T-cell (primary cell): ENCODE measurements around the gene RNU1-4. TPM values are rescaled to one million over a fixed set of nuclear protein-coding genes. Genes with fewer than 3 reads are reported as not detected.
A peak's percentile ranks its signal among the peaks of the same experiment; 100 is the strongest.
"Not testable (repeated sequence)": the region's sequence is repeated elsewhere in the genome, so short reads cannot be mapped to it uniquely, and the experiment has no call there.

Source experiments
- ATAC-seq, 4 experiments: fragments of 200-7000 bp in 3 of 4; fragments of 150-1000 bp in 1 of 4; cut with Tn5 transposase; replicated peaks in 1 of 4; 1 replicate in 3 of 4; 2 replicates in 1 of 4; pipeline ENCODE4 v1.10.0; 2021; ENCODE audit warnings: moderate library complexity in 3 of 4, mild to moderate bottlenecking in 2 of 4, moderate number of reproducible peaks in 1 of 4
- CTCF ChIA-PET, 2 donors: fragments of 300-600 bp; sonication (Branson Sonifier 250); formaldehyde crosslinking; loops; one replicate each; lab custom pipeline; 2022; ENCODE audit warnings: antibody characterized with exemption in 2 of 2; lab: Charles Lee
- POLR2A ChIA-PET, 2 donors: fragments of 300-600 bp; sonication (Branson Sonifier 250); formaldehyde crosslinking; loops; one replicate each; lab custom pipeline; 2022; ENCODE audit warnings: antibody characterized with exemption in 2 of 2; lab: Charles Lee
- DNase-seq, 35 experiments: peaks; one replicate each; pipeline versions ENCODE4 v3.0.0 to v3.0.0-alpha.2; 2013 to 2023
- H3K27ac ChIP-seq: one replicate; pipeline ENCODE4 v1.5.1; 2013; ENCODE audit warnings: low read length
- H3K27me3 ChIP-seq, 2 experiments: replicated peaks in 1 of 2; 1 replicate in 1 of 2; 2 replicates in 1 of 2; pipeline versions ENCODE4 v1.6.1 to v1.7.0; 2013; ENCODE audit warnings: low read length in 1 of 2, mixed read lengths in 1 of 2; ENCODE audit not compliant: control insufficient read depth in 2 of 2, insufficient read depth in 2 of 2; ENCODE audit errors: extremely low read depth in 1 of 2
- H3K36me3 ChIP-seq, 2 donors: 1 replicate in 1 of 2; 2 replicates in 1 of 2; pipeline versions ENCODE4 v1.6.1 to v1.7.0; 2013; ENCODE audit warnings: low read length in 1 of 2; ENCODE audit not compliant: control insufficient read depth in 2 of 2, insufficient read depth in 1 of 2; ENCODE audit errors: extremely low read depth in 1 of 2
- H3K4me1 ChIP-seq, 2 experiments: 1 replicate in 1 of 2; 2 replicates in 1 of 2; pipeline versions ENCODE4 v1.6.1 to v1.7.0; 2013; ENCODE audit warnings: low read length in 2 of 2, mixed read lengths in 1 of 2; ENCODE audit not compliant: insufficient read depth in 2 of 2, control insufficient read depth in 1 of 2; ENCODE audit errors: extremely low read depth in 1 of 2
- H3K4me3 ChIP-seq, 2 donors: 1 replicate in 1 of 2; 2 replicates in 1 of 2; pipeline versions ENCODE4 v1.5.1 to v1.7.0; 2013; ENCODE audit warnings: mild to moderate bottlenecking in 2 of 2, low read length in 1 of 2, moderate library complexity in 1 of 2; ENCODE audit not compliant: control insufficient read depth in 1 of 2; ENCODE audit errors: extremely low read depth in 1 of 2
- H3K9me3 ChIP-seq: 2 replicates; pipeline ENCODE4 v1.7.0; 2013
- H3K27ac Mint-ChIP-seq, 2 donors: one replicate each; pipeline ENCODE4 v1.8.0; 2020 to 2021; ENCODE audit warnings: mild to moderate bottlenecking in 2 of 2, mixed read lengths in 2 of 2
- H3K27me3 Mint-ChIP-seq, 2 donors: one replicate each; pipeline ENCODE4 v1.8.0; 2021 to 2022; ENCODE audit warnings: mixed read lengths in 2 of 2
- H3K36me3 Mint-ChIP-seq: one replicate; pipeline ENCODE4 v1.8.0; 2021; ENCODE audit warnings: mixed read lengths
- H3K4me1 Mint-ChIP-seq, 3 donors: one replicate each; pipeline ENCODE4 v1.8.0; 2020 to 2022; ENCODE audit warnings: mixed read lengths in 3 of 3, mild to moderate bottlenecking in 1 of 3
- H3K4me3 Mint-ChIP-seq, 3 donors: one replicate each; pipeline ENCODE4 v1.8.0; 2020 to 2022; ENCODE audit warnings: mild to moderate bottlenecking in 3 of 3, mixed read lengths in 3 of 3, moderate library complexity in 3 of 3
- H3K9me3 Mint-ChIP-seq, 3 donors: one replicate each; pipeline ENCODE4 v1.8.0; 2020 to 2022; ENCODE audit warnings: mixed read lengths in 3 of 3
- WGBS: methylation state at CpG from one replicate; pipeline ENCODE4 v1.1.5; 2013; ENCODE audit warnings: missing lambda C conversion rate; ENCODE audit not compliant: insufficient coverage; 5-methylcytosine and 5-hydroxymethylcytosine counted together
- total RNA-seq, 35 experiments: library from RNA in 6 of 35; stranded (reverse) in 6 of 35; fragments of 120-200 nt in 1 of 35; gene quantifications; one replicate each; pipeline versions ENCODE4 v1.2.1 to v1.2.4 and lab custom pipeline; 2013 to 2026

The RNU1-4 gene
- total RNA-seq, 5 donors from 2014 or later (not counting 1 experiment from before 2014, with no cell fraction given), result 2,148 to 4,743 (median 3,650) TPM

GRCh38 chr1:16759041-16759493 is 18.8 kb downstream of the RNU1-4 start:
- no CpG with 5 or more reads among the region's 40 CpGs for WGBS
- H3K4me3 Mint-ChIP-seq, H3K4me1 Mint-ChIP-seq, H3K36me3 ChIP-seq, CTCF ChIA-PET, H3K27ac ChIP-seq, H3K9me3 ChIP-seq, H3K27me3 Mint-ChIP-seq, H3K4me3 ChIP-seq, H3K9me3 Mint-ChIP-seq, POLR2A ChIA-PET, H3K36me3 Mint-ChIP-seq, DNase-seq, H3K4me1 ChIP-seq, H3K27me3 ChIP-seq, H3K27ac Mint-ChIP-seq: not testable (repeated sequence)
- peak; percentile 23 to 56 (median 35) for ATAC-seq

- H3K4me3 Mint-ChIP-seq, DNase-seq, H3K9me3 ChIP-seq, H3K4me1 Mint-ChIP-seq, H3K36me3 Mint-ChIP-seq, H3K4me1 ChIP-seq, POLR2A ChIA-PET, CTCF ChIA-PET, H3K27ac ChIP-seq, H3K36me3 ChIP-seq, H3K9me3 Mint-ChIP-seq, H3K4me3 ChIP-seq, H3K27me3 ChIP-seq, H3K27ac Mint-ChIP-seq: not testable (repeated sequence)
- no CpG with 5 or more reads among the region's 62 CpGs for WGBS
- H3K27me3 Mint-ChIP-seq, result peaks cover 0 to 10% of the 10 kb centered on the region in 2 donors
- peak; percentile 41 to 69 (median 60) for ATAC-seq
Observed at GRCh38 chr1:16759650-16760455, 19.5 kb downstream of the RNU1-4 start.

DNA sequence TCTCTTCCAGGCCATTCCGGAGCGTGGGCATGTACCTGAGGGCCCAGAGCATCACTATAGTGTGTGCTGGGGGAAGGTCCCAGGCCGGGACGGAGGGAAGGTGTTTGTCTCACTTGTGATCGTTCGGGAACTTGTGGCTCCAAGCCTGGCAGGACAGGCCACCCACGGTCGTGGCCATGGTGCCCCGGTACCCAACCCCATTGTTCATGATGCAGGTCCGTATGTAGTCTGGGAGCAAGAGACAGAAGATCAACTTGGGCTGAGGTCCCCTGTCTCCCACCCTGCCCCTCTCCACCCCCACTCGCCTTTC is 20.1 kb downstream of the RNU1-4 start:
- H3K4me1 Mint-ChIP-seq, H3K4me3 Mint-ChIP-seq, H3K36me3 ChIP-seq, H3K4me1 ChIP-seq, ATAC-seq, H3K9me3 ChIP-seq, H3K27me3 ChIP-seq, H3K27ac ChIP-seq, CTCF ChIA-PET, H3K4me3 ChIP-seq, DNase-seq, POLR2A ChIA-PET, H3K27ac Mint-ChIP-seq, H3K9me3 Mint-ChIP-seq, H3K36me3 Mint-ChIP-seq: not testable (repeated sequence)
- H3K27me3 Mint-ChIP-seq, result peaks cover 3 to 16% of the 10 kb centered on the region in 2 donors
- WGBS, result no CpG with 5 or more reads among the region's 11 CpGs

DNA sequence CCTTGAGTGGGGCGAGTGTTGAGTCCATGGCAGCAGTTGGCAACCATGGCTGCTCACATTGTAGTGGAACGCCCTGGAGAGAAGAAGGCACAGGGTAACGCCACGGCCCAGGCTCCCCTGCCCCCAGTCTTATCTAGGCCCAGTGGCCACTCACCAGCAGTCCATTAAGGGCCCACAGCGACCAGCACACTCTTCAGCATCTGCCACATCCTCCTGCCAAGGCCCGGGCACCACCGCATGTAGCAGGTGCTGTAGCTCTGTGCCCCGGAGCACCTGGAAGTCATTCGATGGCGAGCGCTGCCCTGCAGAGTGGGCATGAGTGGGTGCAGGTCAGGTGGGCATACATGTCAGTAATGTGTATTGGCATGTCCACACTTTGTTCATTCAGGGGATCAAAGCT is 20.5 kb downstream of the RNU1-4 start:
- H3K27ac ChIP-seq, H3K4me3 Mint-ChIP-seq, H3K36me3 ChIP-seq, CTCF ChIA-PET, POLR2A ChIA-PET, H3K9me3 Mint-ChIP-seq, H3K27me3 ChIP-seq, H3K9me3 ChIP-seq, H3K4me3 ChIP-seq, H3K36me3 Mint-ChIP-seq, DNase-seq, ATAC-seq, H3K4me1 ChIP-seq, H3K27ac Mint-ChIP-seq, H3K4me1 Mint-ChIP-seq: not testable (repeated sequence)
- peaks cover 3 to 17% of the 10 kb centered on the region in 2 donors for H3K27me3 Mint-ChIP-seq
- WGBS, result no CpG with 5 or more reads among the region's 11 CpGs

DNA sequence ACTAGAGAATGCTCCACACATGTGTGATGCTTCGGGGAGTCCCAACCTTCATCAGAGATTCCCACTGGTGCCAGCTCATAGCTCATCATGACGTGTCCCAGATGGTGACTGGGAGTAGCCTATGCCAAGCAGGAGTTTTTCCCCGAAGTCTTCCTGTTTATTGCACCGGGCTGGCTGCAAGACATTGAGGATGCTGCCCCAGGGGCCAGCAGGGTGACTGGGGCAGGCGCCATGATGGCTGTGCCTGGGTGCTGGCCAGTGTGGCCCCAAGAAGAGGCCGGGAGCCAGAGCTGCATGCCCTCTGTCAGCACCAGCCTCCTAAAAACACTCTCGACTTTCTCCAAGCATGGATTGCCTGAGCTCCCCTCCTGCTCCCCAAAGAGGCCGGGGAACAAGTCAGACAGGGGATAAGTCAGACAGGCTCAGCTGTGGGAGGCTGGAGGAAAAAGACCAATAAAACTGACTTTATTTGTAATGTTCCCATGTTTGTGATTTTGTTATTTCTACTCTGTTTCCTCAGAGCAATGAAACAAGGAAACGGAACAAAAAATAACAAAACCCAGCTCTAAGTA is 24.0 kb downstream of the RNU1-4 start:
- H3K4me1 Mint-ChIP-seq, CTCF ChIA-PET: not testable (repeated sequence)
- 67% methylated on average over 6 of the region's 9 CpGs for WGBS

DNA sequence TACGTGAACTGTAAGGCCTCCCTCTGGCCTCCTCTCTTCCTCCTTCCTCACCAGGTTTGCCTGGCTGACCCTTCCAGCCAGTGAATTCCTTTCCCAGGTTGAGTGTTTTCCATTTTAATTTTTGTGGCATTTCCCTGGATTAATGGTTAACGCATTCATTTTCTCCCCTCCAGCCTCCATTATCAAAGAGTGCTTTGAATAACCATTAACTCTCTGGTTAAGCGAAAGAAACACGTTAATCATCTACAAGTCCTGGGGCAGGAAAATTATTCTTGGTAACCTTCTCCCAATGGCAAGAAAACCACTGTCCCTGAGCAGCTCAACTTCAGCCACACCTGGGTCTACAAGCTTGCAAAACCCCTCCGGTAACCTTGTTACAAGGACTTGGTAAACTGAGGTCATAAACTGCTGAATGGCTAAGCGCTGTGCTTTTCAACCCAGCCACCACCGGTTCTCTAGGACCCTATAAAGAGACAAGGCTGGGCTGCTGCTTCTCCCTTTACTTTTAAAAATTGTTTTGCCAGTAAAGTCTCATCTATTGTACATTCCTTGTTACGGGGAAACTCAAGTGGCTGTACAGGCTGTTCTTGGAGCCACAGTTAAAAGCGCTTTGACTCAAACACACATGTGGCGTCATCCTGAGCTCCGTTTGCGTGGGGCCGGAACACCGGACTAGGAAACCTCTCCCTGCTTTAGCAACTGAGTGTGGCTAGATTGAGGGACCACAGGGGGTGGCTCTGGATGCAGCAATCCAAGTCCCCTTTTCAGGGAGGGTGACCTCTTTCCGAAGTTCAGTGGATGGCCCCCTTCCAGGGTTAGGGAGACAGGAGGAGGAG is 24.7 kb downstream of the RNU1-4 start:
- H3K9me3 ChIP-seq, H3K36me3 Mint-ChIP-seq, POLR2A ChIA-PET, H3K27ac Mint-ChIP-seq, CTCF ChIA-PET, H3K4me3 ChIP-seq, H3K9me3 Mint-ChIP-seq, H3K27ac ChIP-seq, H3K4me1 ChIP-seq, DNase-seq, H3K4me1 Mint-ChIP-seq, H3K4me3 Mint-ChIP-seq, H3K36me3 ChIP-seq, ATAC-seq: not testable (repeated sequence)
- 97% methylated on average over 6 of the region's 15 CpGs for WGBS
- peaks cover 8 to 20% of the 10 kb centered on the region in 2 donors for H3K27me3 Mint-ChIP-seq
- peaks cover 0 to 11% of the 10 kb centered on the region in 2 experiments for H3K27me3 ChIP-seq

More for the DNA sequence above, 24.0 kb downstream of the RNU1-4 start:
- H3K27ac ChIP-seq, POLR2A ChIA-PET, ATAC-seq, H3K36me3 Mint-ChIP-seq, DNase-seq, H3K9me3 ChIP-seq, H3K4me3 Mint-ChIP-seq, H3K36me3 ChIP-seq, H3K4me1 ChIP-seq, H3K9me3 Mint-ChIP-seq, H3K27ac Mint-ChIP-seq, H3K4me3 ChIP-seq: not testable (repeated sequence)
- peaks cover 0 to 12% of the 10 kb centered on the region in 2 experiments for H3K27me3 ChIP-seq
- peaks cover 8 to 20% of the 10 kb centered on the region in 2 donors for H3K27me3 Mint-ChIP-seq
